Keratinocyte (primary cell): Measurements from ENCODE around the gene CSH1. TPM values are rescaled to one million over a fixed set of nuclear protein-coding genes. Genes with fewer than 3 reads are reported as not detected.
"Not testable (repeated sequence)": the region's sequence is repeated elsewhere in the genome, so short reads cannot be mapped to it uniquely, and the experiment has no call there.

ENCODE experiments used
- DNase-seq: peaks from one replicate; pipeline ENCODE4 v3.0.0-alpha.2; 2011; ENCODE audit warnings: low read depth, missing footprints, low spot score
- FAIRE-seq: peaks from 2 replicates; lab custom pipeline; 2011; peaks lifted over from hg19 to GRCh38; lab: Jason Lieb, UNC
- H2AFZ ChIP-seq: 2 replicates; pipeline ENCODE4 v1.6.0; 2012; ENCODE audit warnings: low read length, control low read depth, inconsistent platforms; ENCODE audit not compliant: control insufficient read depth
- H3K27ac ChIP-seq: 2 replicates; pipeline ENCODE4 v1.5.1; 2011; ENCODE audit warnings: low read length; ENCODE audit not compliant: control insufficient read depth, insufficient read depth
- H3K27me3 ChIP-seq: 3 replicates; pipeline ENCODE4 v1.6.0; 2011; ENCODE audit warnings: low read length; ENCODE audit not compliant: control insufficient read depth, insufficient read depth; ENCODE audit errors: extremely low read depth
- H3K36me3 ChIP-seq, 2 experiments: 2 replicates in 1 of 2; 3 replicates in 1 of 2; pipeline ENCODE4 v1.5.1; 2011; ENCODE audit warnings: low read length in 2 of 2, mild to moderate bottlenecking in 1 of 2; ENCODE audit not compliant: control insufficient read depth in 2 of 2, insufficient read depth in 2 of 2; ENCODE audit errors: extremely low read depth in 1 of 2
- H3K4me1 ChIP-seq: 3 replicates; pipeline ENCODE4 v1.5.1; 2011; ENCODE audit warnings: low read length; ENCODE audit not compliant: control insufficient read depth, insufficient read depth; ENCODE audit errors: extremely low read depth
- H3K4me2 ChIP-seq: 3 replicates; pipeline ENCODE4 v1.6.0; 2011; ENCODE audit warnings: low read depth, low read length; ENCODE audit not compliant: control insufficient read depth, insufficient read depth; ENCODE audit errors: extremely low read depth
- H3K4me3 ChIP-seq, 3 experiments: fragments of 200-600 bp in 1 of 3; sonication (generic) in 1 of 3; 2 replicates in 2 of 3; 3 replicates in 1 of 3; pipeline ENCODE4 v1.5.1; 2011 to 2016; ENCODE audit warnings: low read length in 3 of 3, mild to moderate bottlenecking in 3 of 3, control low read depth in 2 of 3, inconsistent platforms in 1 of 3, low read depth in 1 of 3, mixed read lengths in 1 of 3, mixed run types in 1 of 3, moderate library complexity in 1 of 3; ENCODE audit not compliant: control insufficient read depth in 2 of 3, insufficient read depth in 2 of 3; ENCODE audit errors: extremely low read depth in 1 of 3
- H3K79me2 ChIP-seq: 2 replicates; pipeline ENCODE4 v1.6.0; 2012; ENCODE audit warnings: low read length; ENCODE audit not compliant: control insufficient read depth, insufficient read depth
- H3K9ac ChIP-seq: 3 replicates; pipeline ENCODE4 v1.6.0; 2011; ENCODE audit warnings: low read length; ENCODE audit not compliant: control insufficient read depth, insufficient read depth; ENCODE audit errors: extremely low read depth
- H3K9me1 ChIP-seq: 3 replicates; pipeline ENCODE4 v1.6.0; 2011; ENCODE audit warnings: low read length; ENCODE audit not compliant: control insufficient read depth, insufficient read depth; ENCODE audit errors: extremely low read depth
- H3K9me3 ChIP-seq: 2 replicates; pipeline ENCODE4 v1.5.1; 2012; ENCODE audit warnings: low read depth, low read length; ENCODE audit not compliant: control insufficient read depth
- H4K20me1 ChIP-seq: 3 replicates; pipeline ENCODE4 v1.6.0; 2011; ENCODE audit warnings: low read length; ENCODE audit not compliant: control insufficient read depth, insufficient read depth; ENCODE audit errors: extremely low read depth
- dilution Hi-C: fragments of 300-500 bp; cut with MboI; formaldehyde crosslinking; loops from one replicate; pipeline ENCODE4 v1.7.0; 2020; ENCODE audit warnings: low sequenced_read_pairs; ENCODE audit not compliant: extremely low pct_ligation_motif_present
- polyA plus RNA-seq, 5 experiments: library from polyadenylated mRNA; depleted of rRNA in 3 of 5; stranded (reverse) in 3 of 5; stranded (forward) in 1 of 5; unstranded in 1 of 5; fragments of >200 nt; gene quantifications; 1 replicate in 1 of 5; 2 replicates in 3 of 5; 3 replicates in 1 of 5; pipeline versions ENCODE4 v1.2.1 to v1.2.3, GENCODE V29; 2011 to 2012; ENCODE audit warnings: missing spikeins in 2 of 5, low read depth in 1 of 5, low replicate concordance in 1 of 5

CSH1 gene
- polyA plus RNA-seq, 1 donor (not counting 4 experiments of a cell fraction or from before 2014, with no cell fraction given), result not detected

- DNase-seq, FAIRE-seq, H3K9ac ChIP-seq, H2AFZ ChIP-seq, H3K4me2 ChIP-seq, dilution Hi-C loops, H3K36me3 ChIP-seq, H3K79me2 ChIP-seq, H3K4me3 ChIP-seq, H3K9me3 ChIP-seq, H3K9me1 ChIP-seq, H3K4me1 ChIP-seq, H3K27ac ChIP-seq, H3K27me3 ChIP-seq, H4K20me1 ChIP-seq: not testable (repeated sequence)
These were observed 21.7 kb downstream of the CSH1 start for GRCh38 chr17:63874693-63875092.

DNA sequence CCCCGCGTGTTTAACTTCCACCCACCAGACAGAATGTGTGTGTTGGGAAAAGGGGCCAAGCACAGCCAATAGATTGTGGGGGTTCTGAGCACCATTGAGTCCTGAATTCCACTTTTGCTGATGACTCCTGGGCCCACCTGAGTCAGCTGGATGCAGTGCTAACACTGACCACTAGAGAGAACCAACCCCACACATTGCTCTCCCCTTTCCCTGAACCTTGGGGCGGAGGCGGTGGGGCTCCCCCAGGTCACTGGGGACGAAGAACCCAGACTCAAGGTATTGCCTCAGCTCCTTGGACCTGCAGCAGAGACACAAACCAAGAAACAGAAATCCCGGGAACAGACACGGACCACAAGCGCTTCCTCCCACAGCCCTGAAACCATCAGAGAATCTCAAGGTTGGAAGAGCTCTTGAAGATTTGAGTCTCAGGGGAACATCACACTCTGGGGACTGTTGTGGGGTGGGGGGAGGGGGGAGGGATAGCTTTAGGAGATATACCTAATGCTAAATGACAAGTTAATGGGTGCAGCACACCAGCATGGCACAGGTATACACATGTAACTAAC lies 22.2 kb downstream of the CSH1 start:
- H3K79me2 ChIP-seq, H3K4me2 ChIP-seq, H3K36me3 ChIP-seq, H3K4me1 ChIP-seq, H3K27ac ChIP-seq, H2AFZ ChIP-seq, H3K4me3 ChIP-seq, DNase-seq, H3K9me3 ChIP-seq, H3K9me1 ChIP-seq, H3K9ac ChIP-seq, H4K20me1 ChIP-seq, H3K27me3 ChIP-seq, dilution Hi-C loops, FAIRE-seq: not testable (repeated sequence)

GRCh38 chr17:63873577-63873976 lies 22.8 kb downstream of the CSH1 start, which contains the start of gene CSH2:
TSS of gene CSH2 (minus strand) at chr17:63873677. CDS start at chr17:63873614, 63 bp downstream.
- H3K36me3 ChIP-seq, H3K4me2 ChIP-seq, H3K4me3 ChIP-seq, H3K4me1 ChIP-seq, H2AFZ ChIP-seq, H3K9ac ChIP-seq, H3K79me2 ChIP-seq, DNase-seq, FAIRE-seq, dilution Hi-C loops, H3K9me3 ChIP-seq, H4K20me1 ChIP-seq, H3K27me3 ChIP-seq, H3K9me1 ChIP-seq, H3K27ac ChIP-seq: not testable (repeated sequence)

DNA sequence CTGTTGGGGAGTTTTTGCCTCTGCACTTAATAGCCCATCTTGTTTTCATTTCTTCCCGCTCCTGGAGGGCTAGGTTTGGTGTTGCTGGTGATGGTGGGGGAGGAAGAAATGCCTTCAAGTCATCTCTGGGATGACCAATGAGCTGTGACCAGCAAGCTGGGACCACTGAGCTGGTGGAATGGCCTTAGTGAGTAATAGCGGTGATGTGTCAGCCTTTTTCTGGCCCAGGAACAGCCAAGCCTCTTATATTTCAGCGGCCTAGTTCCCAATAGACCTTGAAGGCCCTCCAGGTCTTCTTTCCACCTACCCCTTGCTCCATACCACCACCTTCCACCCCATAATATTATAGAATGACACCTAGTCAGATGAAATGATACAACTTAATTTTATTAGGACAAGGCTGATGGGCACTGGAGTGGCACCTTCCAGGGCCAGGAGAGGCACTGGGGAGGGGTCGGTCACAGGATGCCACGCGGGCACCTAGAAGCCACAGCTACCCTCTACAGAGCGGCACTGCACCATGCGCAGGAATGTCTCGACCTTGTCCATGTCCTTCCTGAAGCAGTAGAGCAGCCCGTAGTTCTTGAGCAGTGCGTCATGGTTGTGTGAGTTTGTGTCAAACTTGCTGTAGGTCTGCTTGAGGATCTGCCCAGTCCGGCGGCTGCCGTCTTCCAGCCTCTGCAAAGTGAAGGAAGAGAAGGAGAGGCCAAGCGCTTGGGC lies 24.6 kb downstream of the CSH1 start:
- H3K27me3 ChIP-seq, H3K9me3 ChIP-seq, H3K9ac ChIP-seq, dilution Hi-C loops, H4K20me1 ChIP-seq, DNase-seq, H3K79me2 ChIP-seq, FAIRE-seq, H2AFZ ChIP-seq, H3K36me3 ChIP-seq, H3K9me1 ChIP-seq, H3K27ac ChIP-seq, H3K4me2 ChIP-seq, H3K4me1 ChIP-seq, H3K4me3 ChIP-seq: not testable (repeated sequence)

DNA sequence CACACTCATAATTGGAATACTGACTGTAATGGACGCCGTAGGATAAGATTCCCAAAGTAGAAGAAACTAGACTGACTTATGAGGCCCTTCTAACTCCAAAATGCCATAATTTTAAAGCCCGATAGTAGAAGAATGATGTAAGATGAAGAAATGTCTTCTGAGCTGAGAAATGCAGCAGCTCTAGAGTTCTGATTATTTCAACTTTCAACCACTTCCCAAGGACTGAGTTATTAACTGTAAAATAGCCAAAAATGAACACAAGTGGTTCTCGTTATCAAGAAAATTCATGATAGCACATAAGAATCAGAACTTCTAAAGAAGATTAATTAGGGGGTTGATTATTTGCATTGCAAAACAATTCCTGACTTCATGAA lies 26.1 kb downstream of the CSH1 start:
- H3K36me3 ChIP-seq, H3K4me3 ChIP-seq, FAIRE-seq, H3K27ac ChIP-seq, dilution Hi-C loops, H3K4me2 ChIP-seq, H3K9me3 ChIP-seq, H3K4me1 ChIP-seq, H4K20me1 ChIP-seq, H3K79me2 ChIP-seq, H3K9ac ChIP-seq, H3K27me3 ChIP-seq, H2AFZ ChIP-seq, H3K9me1 ChIP-seq, DNase-seq: not testable (repeated sequence)
